Stimulated activated CD8-positive, alpha-beta memory T cell treated with anti-CD3 and anti-CD28 coated beads, Interleukin-15, amount 100 ng/mL, for 1 hour (primary cell): ENCODE results near the gene SEC61B.
"Not testable (repeated sequence)": the region's sequence is repeated elsewhere in the genome, so short reads cannot be mapped to it uniquely, and the experiment has no call there.

Experiments used
- DNase-seq: peaks from one replicate; pipeline ENCODE4 v3.0.0-alpha.2; 2020; ENCODE audit warnings: low read depth

SEC61B gene

GRCh38 chr9:99237849-99238248, 15.8 kb downstream of the SEC61B start:
- not testable (repeated sequence) for DNase-seq

DNA sequence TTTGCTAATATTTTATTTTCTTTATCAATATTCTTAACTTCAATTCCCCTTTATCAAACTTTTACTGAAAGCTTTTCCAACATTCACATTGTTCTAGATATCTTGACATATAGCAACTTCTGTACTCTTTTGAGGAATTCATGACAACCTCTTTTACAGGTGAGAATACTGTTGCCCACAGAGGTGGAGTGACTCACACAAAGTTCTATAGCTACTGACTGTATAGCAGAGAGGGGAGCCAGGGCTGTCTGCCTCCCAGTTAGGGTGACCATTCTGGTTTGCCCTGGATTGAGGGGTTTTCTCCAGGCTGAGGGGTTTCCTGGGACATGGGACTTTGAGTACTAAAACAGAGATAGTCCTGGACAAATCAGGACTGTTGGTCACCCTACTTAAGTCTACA, 16.2 kb downstream of the SEC61B start:
- DNase-seq = no peak

- no peak for DNase-seq
Observed at GRCh38 chr9:99239341-99240060, 17.4 kb downstream of the SEC61B start.

DNA sequence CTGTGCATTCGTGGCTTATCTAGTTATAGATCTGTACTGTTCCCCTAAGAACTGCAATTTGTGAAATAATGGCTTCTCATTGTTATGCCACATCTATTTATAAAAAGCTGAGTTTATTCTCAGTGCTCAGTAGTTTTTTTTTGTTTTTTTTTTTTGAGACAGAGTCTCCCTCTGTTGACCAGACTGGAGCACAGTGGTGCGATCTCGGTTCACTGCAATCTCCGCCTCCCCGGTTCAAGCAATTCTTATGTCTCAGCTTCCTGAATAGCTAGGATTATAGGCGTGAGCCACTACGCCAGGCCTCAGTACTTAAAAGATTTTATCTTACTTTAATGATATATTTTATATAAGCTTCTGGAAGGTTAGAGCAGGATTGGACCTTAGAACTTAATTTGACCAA, 19.0 kb downstream of the SEC61B start:
- DNase-seq = no peak

DNA sequence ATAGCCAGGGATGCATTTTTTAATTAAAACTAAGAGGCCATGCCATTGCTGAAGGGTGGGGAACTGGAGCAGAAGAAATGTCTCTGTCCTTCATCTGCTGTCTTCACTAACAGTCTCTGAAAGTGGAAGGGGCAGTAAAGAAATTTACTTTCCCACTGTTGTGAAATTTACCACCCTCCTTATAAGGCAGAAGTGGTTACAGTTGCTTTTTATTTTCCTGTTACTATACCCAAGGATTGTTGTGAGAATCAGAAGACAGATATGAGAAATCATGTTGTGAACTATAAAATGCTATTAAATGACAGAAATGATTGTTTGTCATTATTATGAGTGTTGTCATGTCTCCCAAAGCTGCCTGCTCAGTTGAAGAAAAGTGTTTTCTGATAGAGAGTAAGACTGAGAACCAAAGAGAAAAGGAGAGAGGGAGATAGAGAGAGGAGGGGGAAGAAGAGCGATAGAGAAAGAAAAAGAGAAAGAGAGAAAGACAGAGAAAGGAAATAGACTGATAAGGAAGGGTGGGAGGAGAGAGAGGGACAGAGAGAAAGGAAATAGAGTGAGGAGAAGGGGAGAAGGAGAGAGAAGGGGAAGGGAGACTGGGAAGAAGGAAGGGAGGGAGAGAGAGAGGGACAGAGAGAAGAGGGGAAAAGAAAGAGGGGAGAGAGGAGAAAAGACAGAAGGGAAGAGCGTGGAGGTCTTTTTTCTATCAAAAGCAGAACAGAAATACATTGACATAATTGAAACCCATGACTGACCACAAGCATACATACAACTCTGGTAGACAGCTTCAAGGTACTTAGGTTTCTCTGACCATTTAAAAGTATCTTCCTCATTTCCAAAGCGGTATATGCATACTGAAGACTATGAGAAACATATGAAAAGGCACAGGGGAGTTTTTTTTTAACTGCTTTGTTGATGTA, 22.5 kb downstream of the SEC61B start:
- DNase-seq = no peak

- no peak for DNase-seq
Observed at GRCh38 chr9:99249619-99250018, 27.5 kb downstream of the SEC61B start.

- DNase-seq = no peak
Observed at GRCh38 chr9:99251157-99251556, 29.1 kb downstream of the SEC61B start.

DNA sequence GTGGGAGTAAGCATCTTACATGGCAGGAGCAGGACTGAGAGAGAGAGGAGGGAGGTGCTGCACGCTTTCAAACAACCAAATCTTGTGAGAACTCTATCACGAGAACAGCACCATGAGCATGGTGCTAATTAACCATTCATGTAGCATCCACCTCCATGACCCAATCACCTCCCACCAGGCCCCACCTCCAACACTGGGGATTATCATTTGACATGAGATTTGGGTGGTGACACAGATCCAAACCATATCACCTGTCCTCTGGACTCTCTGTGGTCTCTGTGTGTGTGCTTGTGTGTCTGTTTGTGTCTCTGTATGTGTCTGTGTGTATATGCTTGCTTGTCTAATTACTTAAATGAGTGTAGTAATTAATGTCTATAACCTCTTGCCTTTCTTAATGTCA, 31.1 kb downstream of the SEC61B start:
- DNase-seq = no peak

- peak; percentile 18 for DNase-seq
Observed at GRCh38 chr9:99253772-99254431, 31.8 kb downstream of the SEC61B start.

GRCh38 chr9:99255651-99256050, 33.6 kb downstream of the SEC61B start:
- DNase-seq = no peak

DNA sequence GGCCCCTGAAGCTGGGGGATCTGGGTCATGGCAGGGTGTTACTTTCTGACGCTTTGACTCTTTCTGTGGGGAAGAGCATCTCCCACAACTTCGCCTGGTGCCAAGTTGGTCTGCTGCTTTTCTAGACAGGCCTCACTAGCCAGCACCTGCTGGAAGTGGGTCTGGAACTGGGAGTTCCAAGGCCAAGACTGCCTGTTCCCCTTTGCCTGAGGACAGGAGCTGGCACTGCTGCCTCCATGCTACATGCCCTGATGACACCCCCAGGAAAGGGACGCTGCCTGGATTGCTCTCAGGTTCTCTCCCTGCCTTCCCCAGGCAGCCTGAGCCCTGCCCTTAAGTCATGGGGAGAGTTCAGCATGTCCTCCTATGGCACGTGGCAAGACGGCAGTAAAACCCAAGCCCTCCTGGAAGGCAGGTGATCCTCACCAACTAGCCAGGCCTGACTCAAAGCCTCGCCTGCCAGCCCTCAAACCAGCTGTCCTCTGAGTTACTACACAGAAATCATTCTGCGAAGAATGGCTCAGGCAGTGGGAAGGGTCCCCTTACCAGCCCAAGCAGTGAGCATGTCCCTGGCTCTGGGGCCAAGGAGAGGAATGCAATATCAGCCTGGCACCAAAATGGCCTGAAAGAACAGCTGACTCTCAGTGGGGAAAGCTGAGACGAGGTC, 35.8 kb downstream of the SEC61B start:
- DNase-seq = no peak

DNA sequence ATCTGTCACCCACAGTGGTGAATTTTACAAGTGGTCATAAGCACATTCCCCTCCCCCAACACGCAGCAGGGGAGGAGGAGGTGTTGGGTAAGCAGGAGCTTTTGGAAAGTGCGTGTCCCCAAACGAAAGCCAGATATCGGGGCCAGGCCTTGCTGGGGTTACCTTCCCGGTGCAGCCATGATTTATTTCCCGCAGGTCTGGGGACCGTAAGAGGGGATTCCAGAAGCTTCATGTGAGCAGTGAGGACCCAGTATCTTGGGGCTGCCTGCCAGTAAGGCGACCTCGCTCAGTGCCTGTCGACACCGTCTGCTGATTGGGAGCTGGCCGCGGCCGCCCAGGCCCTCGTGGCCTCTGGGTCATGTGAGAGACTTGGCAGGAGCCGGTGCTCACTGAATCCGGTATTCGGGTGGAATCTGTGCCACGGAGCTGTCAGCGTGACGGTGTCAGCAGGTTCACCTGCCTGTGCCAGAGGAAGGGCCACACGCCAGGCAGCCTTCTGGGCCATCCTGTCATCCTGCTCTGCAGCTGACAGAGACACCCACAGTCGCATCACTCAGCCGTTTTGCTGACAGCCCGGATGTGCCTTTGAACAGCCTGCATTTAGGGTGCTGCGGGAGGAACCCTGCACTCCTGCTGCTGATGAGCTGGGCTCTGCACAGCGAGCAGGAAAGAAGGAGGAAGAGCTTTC, 37.3 kb downstream of the SEC61B start:
- no peak for DNase-seq

GRCh38 chr9:99261923-99262322, 39.8 kb downstream of the SEC61B start:
- no peak for DNase-seq

GRCh38 chr9:99262949-99263418, 40.9 kb downstream of the SEC61B start:
- DNase-seq = no peak

DNA sequence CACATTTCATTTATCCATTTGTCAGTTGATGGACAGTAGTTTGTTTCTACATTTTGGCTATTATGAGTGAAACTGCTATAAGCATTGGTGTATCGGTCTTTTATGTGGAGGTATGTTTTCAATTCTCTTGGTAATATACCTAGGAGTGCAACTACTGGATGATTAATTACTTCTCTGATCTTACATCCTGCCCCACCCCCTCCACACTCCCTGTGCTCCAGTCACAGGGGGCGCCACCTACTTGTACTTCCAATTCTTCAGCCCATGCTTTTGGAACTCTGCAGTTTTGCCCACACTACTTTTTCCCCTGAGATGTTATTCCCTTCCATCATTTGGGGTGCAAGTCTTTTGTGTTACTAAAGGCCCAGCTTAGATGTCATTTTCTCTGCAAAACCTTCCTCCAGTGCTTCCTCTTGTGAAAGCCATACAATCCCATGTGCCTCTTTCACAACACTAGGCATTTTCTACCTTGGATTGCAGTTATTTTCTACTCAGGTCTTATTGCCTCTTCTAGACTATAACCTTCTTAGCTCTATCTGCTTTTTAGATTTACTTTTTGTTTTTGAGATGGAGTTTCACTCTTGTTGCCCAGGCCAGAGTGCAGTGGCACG, 42.1 kb downstream of the SEC61B start:
- DNase-seq = no peak

GRCh38 chr9:99265691-99266090, 43.6 kb downstream of the SEC61B start:
- no peak for DNase-seq

GRCh38 chr9:99266255-99267023, 44.4 kb downstream of the SEC61B start:
- peak; percentile 30 for DNase-seq

DNA sequence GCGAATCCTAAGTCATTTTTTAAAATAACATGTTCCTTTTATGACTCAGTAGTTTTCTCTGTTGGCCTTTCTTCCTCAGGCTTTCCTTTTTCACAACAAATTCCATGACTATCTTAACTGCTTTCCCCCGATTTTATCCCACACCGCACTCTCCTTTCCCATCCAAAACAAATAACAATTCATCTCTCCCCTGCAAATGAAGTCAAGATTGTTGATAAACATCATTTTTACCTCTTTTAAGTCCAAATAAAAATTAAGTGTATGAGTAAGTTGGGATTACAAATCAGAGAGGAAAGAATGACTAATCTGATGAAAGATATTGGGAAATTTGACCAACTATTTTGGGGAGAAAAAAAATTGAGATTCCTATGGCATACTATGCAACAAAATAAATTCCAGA, 47.3 kb downstream of the SEC61B start:
- no peak for DNase-seq

GRCh38 chr9:99270491-99270890, 48.4 kb downstream of the SEC61B start:
- DNase-seq = no peak

- no peak for DNase-seq
Observed at GRCh38 chr9:99272836-99273235, 50.8 kb downstream of the SEC61B start.
